Bronchial epithelial cell (primary cell): Measurements from ENCODE around the gene ESF1. TPM values are rescaled to one million over a fixed set of nuclear protein-coding genes. Genes with fewer than 3 reads are reported as not detected.

Experiments used
- total RNA-seq: library from RNA; depleted of rRNA; stranded (reverse); fragments of >200 nt; gene quantifications from 2 replicates; pipeline ENCODE4 v1.2.1, GENCODE V29; 2014

The ESF1 gene
- total RNA-seq, 1 donor from 2014 or later = 16.6 TPM

Other genes with a start within 250 kb of the ESF1 start
- gene TASP1, start 146.0 kb downstream of the ESF1 start, total RNA-seq = 16.0 and 18.7 TPM in 2 replicates
- gene NDUFAF5, start 109 bp upstream of the ESF1 start, total RNA-seq = 15.0 and 22.0 TPM in 2 replicates
- gene SEL1L2, start 205.7 kb upstream of the ESF1 start, total RNA-seq = not detected in 2 replicates
- 1.6 and 1.7 TPM in 2 replicates for gene MACROD2, start 210.6 kb upstream of the ESF1 start, total RNA-seq